A673 (cell line): ENCODE data around the gene DGKZ. TPM values are rescaled to one million over a fixed set of nuclear protein-coding genes. Genes with fewer than 3 reads are reported as not detected.

Source experiments
- BruUV-seq: library from RNA; stranded (reverse); fragments of 400-500 nt; replicated peaks from 2 replicates; lab custom pipeline; 2021; lab: Mats Ljungman, UMichigan
- CTCF ChIA-PET: fragments of 300-600 bp; sonication (Branson Sonifier 250); formaldehyde crosslinking; loops from one replicate; lab custom pipeline; 2022; ENCODE audit warnings: antibody characterized with exemption; lab: Charles Lee
- POLR2A ChIA-PET: fragments of 300-600 bp; sonication (Branson Sonifier 250); formaldehyde crosslinking; loops from one replicate; lab custom pipeline; 2022; ENCODE audit warnings: antibody characterized with exemption; ENCODE audit not compliant: low non-redundant PET; lab: Charles Lee
- DNase-seq: peaks from one replicate; pipeline ENCODE4 v3.0.0-alpha.2; 2015; ENCODE audit warnings: low spot score
- H3K27ac ChIP-seq: fragments of 200-600 bp; sonication (generic); 2 replicates; pipeline ENCODE4 v1.5.1; 2016; ENCODE audit warnings: mixed run types, low read depth, mild to moderate bottlenecking, mixed read lengths, antibody characterized with exemption, low read length; ENCODE audit not compliant: poor library complexity, severe bottlenecking
- H3K27me3 ChIP-seq: fragments of 200-600 bp; sonication (generic); replicated peaks from 2 replicates; pipeline ENCODE4 v1.6.1; 2017; ENCODE audit warnings: mixed run types, low read depth, mild to moderate bottlenecking, mixed read lengths, antibody characterized with exemption, low read length; ENCODE audit not compliant: insufficient read depth, poor library complexity
- H3K36me3 ChIP-seq: fragments of 200-600 bp; sonication (generic); 2 replicates; pipeline ENCODE4 v1.6.1; 2016; ENCODE audit warnings: mixed run types, mild to moderate bottlenecking, mixed read lengths, antibody characterized with exemption, low read length; ENCODE audit not compliant: insufficient read depth, poor library complexity, severe bottlenecking
- H3K4me1 ChIP-seq: fragments of 200-600 bp; sonication (generic); 2 replicates; pipeline ENCODE4 v1.6.1; 2017; ENCODE audit warnings: mixed run types, mild to moderate bottlenecking, mixed read lengths, antibody characterized with exemption, low read length; ENCODE audit not compliant: insufficient read depth, poor library complexity, severe bottlenecking
- H3K4me3 ChIP-seq: fragments of 200-600 bp; sonication (generic); 2 replicates; pipeline ENCODE4 v1.5.1; 2016; ENCODE audit warnings: low read depth, mixed run types, mild to moderate bottlenecking, mixed read lengths, low read length; ENCODE audit not compliant: poor library complexity, severe bottlenecking
- H3K9me3 ChIP-seq: fragments of 200-600 bp; sonication (generic); 2 replicates; pipeline ENCODE4 v1.6.1; 2016; ENCODE audit warnings: mixed run types, low read depth, mild to moderate bottlenecking, mixed read lengths, antibody characterized with exemption, low read length; ENCODE audit not compliant: poor library complexity, severe bottlenecking
- CTCF ChIP-seq: fragments of 300-800, 200-600 bp; sonication (generic); conservative IDR thresholded peaks from 2 replicates; pipeline ENCODE4 v1.5.1; 2017; ENCODE audit warnings: low read depth, mild to moderate bottlenecking, antibody characterized with exemption, low read length, moderate library complexity, mixed read lengths
- EZH2 ChIP-seq: fragments of 200-600 bp; sonication (generic); IDR thresholded peaks from 2 replicates; pipeline ENCODE4 v1.6.1; 2017; ENCODE audit warnings: borderline replicate concordance, low read depth, mild to moderate bottlenecking, mixed read lengths, antibody characterized with exemption, low read length; ENCODE audit not compliant: poor library complexity, severe bottlenecking
- intact Hi-C: fragments of 100-400 bp; cut with micrococcal nuclease; formaldehyde crosslinking; loops from one replicate; pipeline ENCODE4 v1.10.0; 2022; ENCODE audit not compliant: unreplicated experiment
- total RNA-seq: library from RNA; stranded (reverse); gene quantifications from 2 replicates; pipeline ENCODE4 v1.2.3, GENCODE V29; 2021

Gene DGKZ
- total RNA-seq, 1 experiment from 2014 or later = 145 TPM

- no TSS peak for BruUV-seq
- DNase-seq = peak; percentile 55
- Histone ChIP-seq H3K9me3 (no peaks in the 10 kb centered on the region), H3K27ac (no peak overlapping the region), H3K36me3 (no peaks in the 10 kb centered on the region), H3K27me3 (peaks cover 14% of the 10 kb centered on the region), H3K4me3 (no peak overlapping the region), H3K4me1 (peaks cover 38% of the 10 kb centered on the region)
- intact Hi-C loops = loop anchor here (5.0 kb wide), 1 partner anchor 49 kb away; no protein-coding TSS in a partner anchor
- POLR2A ChIA-PET = interaction anchor here (0.6 to 1.6 kb wide), 2 partner anchors 9 to 88 kb away, joined by 3 to 5 read pairs; no protein-coding TSS in a partner anchor
- CTCF ChIA-PET = interaction anchor here (0.9 to 1.3 kb wide), 5 partner anchors 16 to 92 kb away, joined by 3 to 5 read pairs (median 4); partner anchors contain the start of genes CHRM4 and DGKZ
- TF ChIP-seq EZH2 (no peak), CTCF (no peak)
Measured at GRCh38 chr11:46331282-46331984, 15.8 kb upstream of the DGKZ start.

GRCh38 chr11:46332093-46332567, 15.1 kb upstream of the DGKZ start:
- no TSS peak for BruUV-seq
- H3K36me3 ChIP-seq = no peaks in the 10 kb centered on the region
- intact Hi-C loops = loop anchor here (5.0 kb wide), 1 partner anchor 50 kb away; no protein-coding TSS in a partner anchor
- H3K27me3 ChIP-seq = peaks cover 14% of the 10 kb centered on the region
- ChIA-PET POLR2A (no interaction called here), CTCF (no interaction called here)
- TF ChIP-seq CTCF (no peak), EZH2 (no peak)
- H3K4me1 ChIP-seq = peaks cover 38% of the 10 kb centered on the region
- H3K4me3 ChIP-seq = peak overlapping the region; percentile 54
- no peaks in the 10 kb centered on the region for H3K9me3 ChIP-seq
- DNase-seq = no peak
- H3K27ac ChIP-seq = no peak overlapping the region

GRCh38 chr11:46332568-46333393, 14.5 kb upstream of the DGKZ start:
- peaks cover 14% of the 10 kb centered on the region for H3K27me3 ChIP-seq
- ChIA-PET POLR2A (interaction anchor here (0.6 kb wide), 1 partner anchor 472 kb away, joined by 3 read pairs; no protein-coding TSS in a partner anchor), CTCF (no interaction called here)
- H3K9me3 ChIP-seq = no peaks in the 10 kb centered on the region
- H3K4me1 ChIP-seq = peaks cover 38% of the 10 kb centered on the region
- H3K4me3 ChIP-seq = peak overlapping the region; percentile 54
- no peak overlapping the region for H3K27ac ChIP-seq
- intact Hi-C loops = loop anchor here (5.0 kb wide), 1 partner anchor 50 kb away; no protein-coding TSS in a partner anchor
- TF ChIP-seq CTCF (no peak), EZH2 (peak; percentile 68)
- DNase-seq = peak; percentile 68
- no peaks in the 10 kb centered on the region for H3K36me3 ChIP-seq
- no TSS peak for BruUV-seq
